Smooth muscle cell (in vitro differentiated cells): ENCODE results near the gene ADRA2B. TPM values are rescaled to one million over a fixed set of nuclear protein-coding genes. Genes with fewer than 3 reads are reported as not detected.

ENCODE experiments used
- DNase-seq: peaks from one replicate; lab custom pipeline; 2025; ENCODE audit not compliant: unreplicated experiment; lab: John Stamatoyannopoulos, UW
- H2AFZ ChIP-seq: fragments of 200-600 bp; sonication (generic); 2 replicates; pipeline ENCODE4 v1.6.0; 2016; ENCODE audit warnings: antibody characterized with exemption, low read depth, mild to moderate bottlenecking
- H3F3A ChIP-seq: fragments of 200-600 bp; sonication (generic); 2 replicates; pipeline ENCODE4 v1.6.0; 2017; ENCODE audit warnings: antibody characterized with exemption, low read depth
- H3K27ac ChIP-seq: fragments of 200-600 bp; sonication (generic); 2 replicates; pipeline ENCODE4 v1.5.1; 2016; ENCODE audit warnings: low read depth, mild to moderate bottlenecking
- H3K27me3 ChIP-seq: fragments of 200-600 bp; sonication (generic); 2 replicates; pipeline ENCODE4 v1.6.1; 2016; ENCODE audit warnings: low read depth, mild to moderate bottlenecking
- H3K36me3 ChIP-seq: fragments of 200-600 bp; sonication (generic); 2 replicates; pipeline ENCODE4 v1.5.1; 2016; ENCODE audit warnings: low read depth
- H3K4me1 ChIP-seq: fragments of 200-600 bp; sonication (generic); 2 replicates; pipeline ENCODE4 v1.5.1; 2016; ENCODE audit warnings: low read depth
- H3K4me2 ChIP-seq: fragments of 200-600 bp; sonication (generic); 2 replicates; pipeline ENCODE4 v1.6.0; 2016; ENCODE audit warnings: mild to moderate bottlenecking
- H3K4me3 ChIP-seq: fragments of 200-600 bp; sonication (generic); 2 replicates; pipeline ENCODE4 v1.5.1; 2016; ENCODE audit warnings: mild to moderate bottlenecking
- H3K79me2 ChIP-seq: fragments of 200-600 bp; sonication (generic); 2 replicates; pipeline ENCODE4 v1.6.0; 2016; ENCODE audit warnings: low read depth, mild to moderate bottlenecking
- H3K9ac ChIP-seq: fragments of 200-600 bp; sonication (generic); 2 replicates; pipeline ENCODE4 v1.6.0; 2016; ENCODE audit warnings: low read depth
- H3K9me3 ChIP-seq: fragments of 200-600 bp; sonication (generic); replicated peaks from 2 replicates; pipeline ENCODE4 v1.5.1; 2016; ENCODE audit warnings: low read depth
- H4K20me1 ChIP-seq: fragments of 200-600 bp; sonication (generic); 2 replicates; pipeline ENCODE4 v1.6.0; 2016; ENCODE audit warnings: low read depth
- CTCF ChIP-seq: fragments of 200-600 bp; sonication (generic); IDR thresholded peaks from 2 replicates; pipeline ENCODE4 v1.5.1; 2017; ENCODE audit warnings: borderline replicate concordance, mild to moderate bottlenecking, antibody characterized with exemption; ENCODE audit not compliant: insufficient read depth, poor library complexity, severe bottlenecking
- WGBS: methylation state at CpG from one replicate; pipeline ENCODE4 v1.1.7; 2016; ENCODE audit warnings: low lambda C conversion rate; 5-methylcytosine and 5-hydroxymethylcytosine counted together
- polyA plus RNA-seq: library from polyadenylated mRNA; unstranded; fragments of >200 nt; fragmentation: Nextera tagmentation; extraction: Ambion mirVana; gene quantifications from 2 replicates; pipeline ENCODE4 v1.2.1, GENCODE V29; 2016
- total RNA-seq: library from RNA; depleted of rRNA; stranded (reverse); fragments of >200 nt; gene quantifications from 2 replicates; pipeline ENCODE4 v1.2.3, GENCODE V29; 2014

Gene ADRA2B
- total and polyA plus RNA-seq, 2 experiments from 2014 or later, result 0.06 to 1.2 TPM

- no peaks in the 10 kb centered on the region for H3K79me2 ChIP-seq
- no peak for TF ChIP-seq CTCF
- no peak overlapping the region for H3K27ac ChIP-seq
- H3K9ac ChIP-seq, result no peak overlapping the region
- no peak overlapping the region for H3K4me2 ChIP-seq
- H3K4me3 ChIP-seq, result no peak overlapping the region
- whole genome bisulfite sequencing, result 91% methylated on average over 8 of the region's 9 CpGs
- H3K9me3 ChIP-seq, result no peaks in the 10 kb centered on the region
- no peaks in the 10 kb centered on the region for H4K20me1 ChIP-seq
- H2AFZ ChIP-seq, result no peak overlapping the region
- H3K4me1 ChIP-seq, result peaks cover 15% of the 10 kb centered on the region
- no peak for DNase-seq
- no peaks in the 10 kb centered on the region for H3K27me3 ChIP-seq
- H3K36me3 ChIP-seq, result no peaks in the 10 kb centered on the region
- H3F3A ChIP-seq, result no peaks in the 10 kb centered on the region
Measured at GRCh38 chr2:96106991-96107707, 9.2 kb downstream of the ADRA2B start.

GRCh38 chr2:96105994-96106715 lies 10.2 kb downstream of the ADRA2B start:
- Histone ChIP-seq H3K36me3 (no peaks in the 10 kb centered on the region), H2AFZ (no peak overlapping the region), H3K9me3 (no peaks in the 10 kb centered on the region), H3K27ac (no peak overlapping the region), H3K4me1 (peaks cover 15% of the 10 kb centered on the region), H3K4me3 (no peak overlapping the region), H4K20me1 (no peaks in the 10 kb centered on the region), H3K79me2 (no peaks in the 10 kb centered on the region), H3K9ac (no peak overlapping the region), H3K27me3 (no peaks in the 10 kb centered on the region), H3K4me2 (no peak overlapping the region), H3F3A (no peaks in the 10 kb centered on the region)
- WGBS, result 96% methylated on average over 8 of the region's 8 CpGs
- DNase-seq, result no peak
- TF ChIP-seq CTCF, result no peak

- Histone ChIP-seq H3F3A (no peaks in the 10 kb centered on the region), H3K4me1 (peaks cover 15% of the 10 kb centered on the region), H3K4me2 (no peak overlapping the region), H4K20me1 (no peaks in the 10 kb centered on the region), H2AFZ (no peak overlapping the region), H3K9me3 (no peaks in the 10 kb centered on the region), H3K4me3 (no peak overlapping the region), H3K27ac (no peak overlapping the region), H3K79me2 (no peaks in the 10 kb centered on the region), H3K36me3 (no peaks in the 10 kb centered on the region), H3K27me3 (no peaks in the 10 kb centered on the region), H3K9ac (no peak overlapping the region)
- no peak for DNase-seq
- 88% methylated on average over 3 of the region's 3 CpGs for WGBS
- no peak for TF ChIP-seq CTCF
Measured at GRCh38 chr2:96105152-96105915, 11.0 kb downstream of the ADRA2B start.
